Ectodermal cell (in vitro differentiated cells): Measurements from ENCODE around the gene TRPC4.

ENCODE experiments used
- H3K27ac ChIP-seq: 2 replicates; pipeline ENCODE4 v1.7.0; 2013; ENCODE audit warnings: mild to moderate bottlenecking, low read depth, low read length; ENCODE audit not compliant: insufficient read depth, poor library complexity, severe bottlenecking
- H3K27me3 ChIP-seq: 2 replicates; pipeline ENCODE4 v1.7.0; 2013; ENCODE audit warnings: mild to moderate bottlenecking, low read length; ENCODE audit not compliant: insufficient read depth, control insufficient read depth, poor library complexity, severe bottlenecking
- H3K36me3 ChIP-seq: one replicate; pipeline ENCODE4 v1.7.0; 2013; ENCODE audit warnings: low read length; ENCODE audit not compliant: control insufficient read depth, insufficient read depth
- H3K4me1 ChIP-seq: one replicate; pipeline ENCODE4 v1.7.0; 2013; ENCODE audit warnings: low read length; ENCODE audit not compliant: control insufficient read depth, insufficient read depth
- H3K4me3 ChIP-seq: 2 replicates; pipeline ENCODE4 v1.7.0; 2013; ENCODE audit warnings: low read depth, low read length, control low read depth; ENCODE audit not compliant: insufficient read depth
- H3K9me3 ChIP-seq: 2 replicates; pipeline ENCODE4 v1.7.0; 2013; ENCODE audit warnings: mild to moderate bottlenecking, low read length, moderate library complexity; ENCODE audit not compliant: control insufficient read depth
- WGBS, 2 experiments: methylation state at CpG; one replicate each; pipeline ENCODE4 v1.1.7; 2013; ENCODE audit warnings: missing lambda C conversion rate in 2 of 2; 5-methylcytosine and 5-hydroxymethylcytosine counted together

The TRPC4 gene

DNA sequence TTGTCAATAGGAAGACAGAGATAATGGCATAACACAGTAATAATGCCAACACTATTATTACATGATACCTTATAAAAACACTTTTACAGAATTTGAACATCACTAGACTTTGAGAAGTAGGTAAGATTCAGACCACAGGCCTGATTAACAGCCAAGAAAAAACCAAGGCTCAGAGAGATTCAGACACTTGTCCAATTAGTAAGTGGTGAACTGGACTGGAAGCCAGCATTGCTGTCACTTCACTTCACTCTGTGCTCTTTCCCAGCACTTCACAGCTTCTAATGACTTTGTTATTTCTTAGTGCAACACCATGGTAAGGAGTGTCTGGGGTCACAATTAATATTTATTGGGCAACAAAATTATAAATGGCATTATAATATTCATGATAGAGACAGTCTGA lies 91.9 kb downstream of the TRPC4 start:
- H3K4me1 ChIP-seq = no peaks in the 10 kb centered on the region
- no peak overlapping the region for H3K27ac ChIP-seq

DNA sequence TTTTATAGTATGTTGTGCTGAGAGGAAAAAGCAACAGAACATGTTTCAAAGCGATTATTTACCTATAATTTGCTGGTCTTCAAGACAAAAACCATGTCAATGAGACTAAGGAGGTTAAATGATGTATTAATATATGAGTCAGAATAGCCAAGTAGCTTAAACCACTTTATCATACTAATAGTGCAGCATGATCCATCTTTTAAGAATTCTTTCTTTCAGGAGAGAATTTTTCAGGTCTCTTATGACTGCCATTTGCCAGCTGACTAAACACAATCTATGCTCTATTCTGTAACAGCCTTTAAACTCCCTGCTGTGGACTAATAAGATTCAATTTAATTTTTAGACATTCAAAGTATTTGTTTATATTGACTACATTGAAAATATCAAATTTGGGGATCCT lies 93.7 kb downstream of the TRPC4 start:
- H3K36me3 ChIP-seq = no peaks in the 10 kb centered on the region
- 100% methylated on average over 1 of the region's 1 CpG; no CpG with 5 or more reads in 1 of the 2 experiments for WGBS, 2 experiments
- no peak overlapping the region for H3K4me3 ChIP-seq
- no peak overlapping the region for H3K27ac ChIP-seq
- H3K9me3 ChIP-seq = no peaks in the 10 kb centered on the region
- H3K4me1 ChIP-seq = no peaks in the 10 kb centered on the region
- H3K27me3 ChIP-seq = no peaks in the 10 kb centered on the region

More for the DNA sequence above, 91.9 kb downstream of the TRPC4 start:
- Histone ChIP-seq H3K36me3 (no peaks in the 10 kb centered on the region), H3K27me3 (no peaks in the 10 kb centered on the region), H3K4me3 (no peak overlapping the region), H3K9me3 (no peaks in the 10 kb centered on the region)

DNA sequence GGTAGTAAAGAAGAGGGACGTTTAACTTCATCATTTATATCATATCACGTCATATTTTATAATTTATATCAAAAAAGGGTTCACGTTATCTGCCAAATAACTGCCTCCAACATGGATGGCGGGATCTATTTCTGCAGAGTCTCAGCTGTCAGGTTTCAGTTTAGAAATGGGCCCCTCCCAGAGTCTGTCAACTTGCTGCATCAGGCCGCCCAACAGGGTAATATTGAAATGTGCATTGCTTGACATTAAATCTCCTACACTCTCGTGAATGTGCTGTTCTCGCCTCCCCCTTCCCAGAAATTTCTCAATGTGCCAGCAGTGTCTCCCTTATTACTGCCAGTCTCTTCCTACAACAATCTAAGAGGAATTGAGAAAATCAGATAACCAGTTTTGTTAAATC lies 96.9 kb downstream of the TRPC4 start:
- H3K27ac ChIP-seq = no peak overlapping the region
- no peaks in the 10 kb centered on the region for H3K27me3 ChIP-seq
- H3K4me1 ChIP-seq = no peaks in the 10 kb centered on the region
- WGBS, 2 experiments = 94 to 98% methylated on average over 5 to 6 of the region's 7 CpGs
- no peaks in the 10 kb centered on the region for H3K9me3 ChIP-seq
- H3K36me3 ChIP-seq = no peaks in the 10 kb centered on the region
- no peak overlapping the region for H3K4me3 ChIP-seq

DNA sequence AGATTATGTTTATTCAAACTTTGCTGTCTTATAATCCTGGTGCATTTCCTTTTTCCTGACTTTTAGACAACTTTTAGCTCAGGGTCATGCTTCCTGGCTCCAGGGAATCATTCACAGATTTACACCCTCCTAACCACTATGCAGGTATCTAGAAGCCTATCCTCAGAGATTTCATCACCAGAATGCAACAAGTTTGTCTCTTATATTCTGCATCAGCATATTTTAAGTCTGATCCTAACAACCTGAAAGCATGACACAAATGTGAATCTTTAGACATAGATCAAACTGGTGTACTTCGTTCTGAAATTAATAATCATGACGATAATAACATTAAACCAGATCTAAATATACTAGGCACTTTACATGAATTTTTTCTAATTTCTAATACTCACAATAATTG lies 100.0 kb downstream of the TRPC4 start:
- Histone ChIP-seq H3K9me3 (no peaks in the 10 kb centered on the region), H3K4me1 (no peaks in the 10 kb centered on the region), H3K27me3 (no peaks in the 10 kb centered on the region), H3K27ac (no peak overlapping the region), H3K36me3 (no peaks in the 10 kb centered on the region), H3K4me3 (no peak overlapping the region)
- 97 to 100% methylated on average over 2 of the region's 2 CpGs for WGBS, 2 experiments

DNA sequence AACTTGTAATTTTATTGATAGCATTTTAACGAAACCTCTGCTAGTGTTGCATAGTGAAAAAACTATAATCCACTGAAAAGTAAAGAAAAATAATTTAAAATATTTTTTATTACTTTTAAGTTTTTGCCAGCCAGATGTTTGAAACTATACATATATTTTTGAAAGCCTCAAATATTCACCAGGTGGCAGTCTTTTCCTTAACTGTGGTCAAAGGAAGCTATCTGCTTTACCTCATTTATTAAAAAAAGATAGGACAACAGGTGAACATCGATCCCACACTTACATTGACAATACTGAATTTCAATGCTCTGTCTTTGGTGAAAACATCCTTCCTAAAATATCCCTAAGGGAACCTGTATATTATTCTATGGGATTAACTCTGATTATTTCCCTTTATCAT lies 100.5 kb downstream of the TRPC4 start:
- no peak overlapping the region for H3K4me3 ChIP-seq
- no peaks in the 10 kb centered on the region for H3K4me1 ChIP-seq
- H3K36me3 ChIP-seq = no peaks in the 10 kb centered on the region
- no peaks in the 10 kb centered on the region for H3K27me3 ChIP-seq
- 93 to 100% methylated on average over 2 of the region's 2 CpGs for WGBS, 2 experiments
- H3K9me3 ChIP-seq = no peaks in the 10 kb centered on the region
- H3K27ac ChIP-seq = no peak overlapping the region

DNA sequence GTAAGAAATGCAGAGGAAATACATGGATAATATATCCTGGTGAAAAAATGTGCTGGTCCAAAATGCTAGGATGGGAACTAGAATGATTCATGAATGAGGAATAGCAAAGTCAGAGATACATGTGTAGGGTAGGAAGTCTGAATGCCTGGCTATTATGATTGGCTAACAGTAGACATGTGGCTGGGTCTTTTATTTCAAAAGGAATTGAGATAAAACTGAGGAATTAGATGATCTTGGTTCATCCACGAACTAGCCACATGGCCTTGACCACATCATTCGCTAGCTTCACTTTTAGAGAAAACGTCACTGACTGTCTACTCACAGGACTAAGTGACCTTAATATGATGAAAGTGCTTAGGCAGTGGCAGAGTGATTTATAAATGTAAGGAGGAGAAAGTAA lies 103.1 kb downstream of the TRPC4 start:
- H3K9me3 ChIP-seq = no peaks in the 10 kb centered on the region
- H3K27ac ChIP-seq = no peak overlapping the region
- H3K27me3 ChIP-seq = no peaks in the 10 kb centered on the region
- 97 to 98% methylated on average over 3 of the region's 3 CpGs for WGBS, 2 experiments
- no peaks in the 10 kb centered on the region for H3K4me1 ChIP-seq
- H3K36me3 ChIP-seq = no peaks in the 10 kb centered on the region
- no peak overlapping the region for H3K4me3 ChIP-seq

DNA sequence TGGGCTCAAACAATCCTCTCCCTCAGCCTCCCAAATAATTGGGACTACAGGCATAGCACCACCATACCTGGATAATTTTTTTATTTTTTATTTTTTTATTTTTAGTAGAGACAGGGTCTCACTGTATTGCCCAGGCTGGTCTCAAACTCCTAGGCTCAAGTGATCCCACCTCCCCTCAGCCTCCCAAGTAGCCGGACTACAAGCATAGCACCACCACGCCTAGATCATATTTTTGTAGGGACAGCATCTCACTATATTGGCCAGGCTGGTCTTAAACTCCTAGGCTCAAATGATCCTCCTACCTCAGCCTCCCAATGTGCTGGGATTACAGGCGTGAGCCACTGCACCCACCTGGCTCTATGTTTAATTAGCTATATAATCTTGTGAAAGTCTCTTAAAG lies 114.2 kb downstream of the TRPC4 start:
- no peaks in the 10 kb centered on the region for H3K27me3 ChIP-seq
- H3K27ac ChIP-seq = no peak overlapping the region
- no peak overlapping the region for H3K4me3 ChIP-seq
- no peaks in the 10 kb centered on the region for H3K9me3 ChIP-seq
- H3K4me1 ChIP-seq = no peaks in the 10 kb centered on the region
- H3K36me3 ChIP-seq = no peaks in the 10 kb centered on the region
- 63 to 89% methylated on average over 2 to 3 of the region's 3 CpGs for WGBS, 2 experiments

DNA sequence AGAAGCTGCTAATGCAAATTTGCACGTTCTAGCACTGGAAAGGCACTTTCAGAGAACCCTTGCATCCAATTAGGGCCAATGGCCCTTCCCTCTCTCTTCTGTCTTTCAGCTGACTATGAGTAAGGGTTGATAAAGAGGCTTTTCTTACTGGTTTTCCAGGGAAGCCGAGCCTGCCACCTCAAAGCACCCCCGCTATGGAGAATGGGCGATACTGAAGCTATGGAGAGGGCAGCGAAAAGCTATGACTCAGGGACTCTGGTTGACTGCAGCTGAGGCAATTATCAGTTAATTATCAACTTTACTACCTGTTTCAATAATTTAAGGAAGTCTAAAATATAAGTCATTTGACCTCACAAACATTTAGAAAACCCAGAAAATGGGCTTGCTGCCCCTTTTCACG lies 115.8 kb downstream of the TRPC4 start:
- no peaks in the 10 kb centered on the region for H3K4me1 ChIP-seq
- 81 to 91% methylated on average over 6 of the region's 6 CpGs for WGBS, 2 experiments
- no peaks in the 10 kb centered on the region for H3K9me3 ChIP-seq
- no peak overlapping the region for H3K27ac ChIP-seq
- H3K36me3 ChIP-seq = no peaks in the 10 kb centered on the region
- H3K27me3 ChIP-seq = no peaks in the 10 kb centered on the region
- H3K4me3 ChIP-seq = no peak overlapping the region

DNA sequence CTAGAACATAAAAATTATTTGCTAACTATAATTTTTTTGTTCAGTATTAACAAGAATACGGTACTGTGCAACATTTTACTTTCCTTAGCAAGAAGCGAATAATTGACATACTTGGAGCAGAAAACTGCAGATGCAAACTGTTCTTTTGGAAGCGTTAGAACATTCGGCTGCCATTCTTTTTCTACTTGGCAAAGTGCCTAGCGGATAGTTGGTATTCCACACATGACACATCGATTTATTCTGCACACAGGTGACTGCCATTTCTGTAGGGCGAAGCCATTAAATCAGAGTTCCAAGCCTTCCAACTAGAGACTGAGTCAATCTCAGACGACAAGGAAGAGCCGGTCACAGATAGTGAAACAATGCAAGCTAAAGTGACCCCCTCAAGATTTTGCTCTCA lies 117.4 kb downstream of the TRPC4 start:
- Histone ChIP-seq H3K27ac (no peak overlapping the region), H3K4me3 (no peak overlapping the region), H3K4me1 (no peaks in the 10 kb centered on the region), H3K9me3 (no peaks in the 10 kb centered on the region), H3K36me3 (no peaks in the 10 kb centered on the region), H3K27me3 (no peaks in the 10 kb centered on the region)
- WGBS, 2 experiments = 90 to 92% methylated on average over 9 of the region's 9 CpGs

DNA sequence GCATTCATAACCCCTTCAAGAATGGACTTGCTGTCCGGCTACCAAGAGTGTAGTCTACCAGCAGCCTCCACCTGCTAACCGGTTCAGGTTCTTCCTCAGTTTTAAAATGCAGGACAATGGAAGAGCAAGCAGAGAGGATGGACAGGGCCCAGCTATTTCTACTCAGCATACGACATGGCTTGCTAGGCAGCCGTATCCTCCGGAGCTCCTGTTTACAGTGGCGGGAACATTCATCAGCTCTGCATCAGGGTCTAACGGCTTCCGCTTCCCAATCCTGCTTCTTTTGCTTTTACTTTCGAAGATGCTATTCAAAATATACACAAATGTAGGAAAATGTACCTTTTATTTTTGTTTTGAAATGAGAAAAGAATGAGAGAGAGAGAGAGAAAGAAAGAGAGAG lies 118.5 kb downstream of the TRPC4 start:
- no peak overlapping the region for H3K4me3 ChIP-seq
- no peaks in the 10 kb centered on the region for H3K4me1 ChIP-seq
- no peaks in the 10 kb centered on the region for H3K36me3 ChIP-seq
- no peaks in the 10 kb centered on the region for H3K9me3 ChIP-seq
- no peak overlapping the region for H3K27ac ChIP-seq
- 91 to 97% methylated on average over 8 of the region's 9 CpGs for WGBS, 2 experiments
- no peaks in the 10 kb centered on the region for H3K27me3 ChIP-seq

DNA sequence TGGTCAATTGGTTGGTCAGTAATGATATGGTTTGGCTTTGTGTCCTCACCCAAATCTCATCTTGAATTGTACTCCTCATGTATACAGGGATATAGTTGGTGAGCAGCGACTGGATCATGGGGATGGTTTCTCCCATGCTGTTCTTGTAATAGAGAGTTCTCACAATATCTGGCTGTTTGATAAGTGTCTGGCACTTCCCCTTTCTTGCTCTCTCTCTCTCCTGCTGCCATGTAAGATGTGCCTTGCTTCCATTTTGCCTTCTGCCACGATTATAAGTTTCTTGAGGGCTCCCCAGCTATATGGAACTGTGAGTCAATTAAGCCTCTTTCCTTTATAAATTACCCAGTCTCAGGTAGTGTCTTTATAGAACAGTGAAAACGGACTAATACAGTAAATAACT lies 120.7 kb downstream of the TRPC4 start:
- H3K9me3 ChIP-seq = no peaks in the 10 kb centered on the region
- no peaks in the 10 kb centered on the region for H3K4me1 ChIP-seq
- WGBS, 2 experiments = 91 to 100% methylated on average over 2 of the region's 3 CpGs
- H3K27me3 ChIP-seq = no peaks in the 10 kb centered on the region
- no peak overlapping the region for H3K27ac ChIP-seq
- H3K36me3 ChIP-seq = no peaks in the 10 kb centered on the region
- no peak overlapping the region for H3K4me3 ChIP-seq
